Endodermal cell (in vitro differentiated cells): ENCODE data around the gene KIF5C. TPM values are rescaled to one million over a fixed set of nuclear protein-coding genes. Genes with fewer than 3 reads are reported as not detected.

Source experiments
- DNase-seq: peaks from one replicate; pipeline ENCODE4 v3.0.0-alpha.2; 2017
- H3K27ac ChIP-seq: 2 replicates; pipeline ENCODE4 v1.5.1; 2013; ENCODE audit warnings: mild to moderate bottlenecking, low read depth, low read length, moderate library complexity
- H3K27me3 ChIP-seq: 2 replicates; pipeline ENCODE4 v1.6.1; 2013; ENCODE audit warnings: mild to moderate bottlenecking, low read length, moderate library complexity; ENCODE audit not compliant: insufficient read depth, control insufficient read depth, poor library complexity, severe bottlenecking
- H3K36me3 ChIP-seq: 2 replicates; pipeline ENCODE4 v1.7.0; 2013; ENCODE audit warnings: mild to moderate bottlenecking, low read length, moderate library complexity; ENCODE audit not compliant: control insufficient read depth, insufficient read depth
- H3K4me1 ChIP-seq: one replicate; pipeline ENCODE4 v1.7.0; 2013; ENCODE audit warnings: low read length; ENCODE audit not compliant: control insufficient read depth, insufficient read depth
- H3K4me3 ChIP-seq: 2 replicates; pipeline ENCODE4 v1.5.1; 2013; ENCODE audit warnings: mild to moderate bottlenecking, low read length, moderate library complexity
- H3K9ac ChIP-seq: 2 replicates; pipeline ENCODE4 v1.6.1; 2013; ENCODE audit warnings: mild to moderate bottlenecking, low read length, moderate library complexity; ENCODE audit not compliant: poor library complexity, severe bottlenecking; ENCODE audit errors: extremely low read depth
- H3K9me3 ChIP-seq: 2 replicates; pipeline ENCODE4 v1.6.1; 2013; ENCODE audit warnings: mild to moderate bottlenecking, low read length, moderate library complexity; ENCODE audit not compliant: control insufficient read depth
- H3K27ac Mint-ChIP-seq: 2 replicates; pipeline ENCODE4 v1.8.0; 2020; ENCODE audit warnings: mixed read lengths
- H3K27me3 Mint-ChIP-seq: 2 replicates; pipeline ENCODE4 v1.8.0; 2021; ENCODE audit warnings: mild to moderate bottlenecking, mixed read lengths; ENCODE audit not compliant: insufficient read depth
- H3K36me3 Mint-ChIP-seq: 2 replicates; pipeline ENCODE4 v1.8.0; 2020; ENCODE audit warnings: low read depth, mixed read lengths
- H3K4me1 Mint-ChIP-seq: 2 replicates; pipeline ENCODE4 v1.8.0; 2020; ENCODE audit warnings: mixed read lengths
- H3K4me3 Mint-ChIP-seq: 2 replicates; pipeline ENCODE4 v1.8.0; 2020; ENCODE audit warnings: mild to moderate bottlenecking, moderate library complexity, mixed read lengths
- H3K9me3 Mint-ChIP-seq: 2 replicates; pipeline ENCODE4 v1.8.0; 2020; ENCODE audit warnings: mild to moderate bottlenecking, mixed read lengths
- WGBS, 2 experiments: methylation state at CpG; one replicate each; pipeline versions ENCODE4 v1.1.5 to v1.1.7; 2013; ENCODE audit warnings: missing lambda C conversion rate in 2 of 2, mixed read lengths in 1 of 2; ENCODE audit not compliant: insufficient coverage in 1 of 2, insufficient read length in 1 of 2; 5-methylcytosine and 5-hydroxymethylcytosine counted together
- total RNA-seq, 2 donors: library from RNA; stranded (reverse); fragmentation: NEBNext Ultra II Directional in 1 of 2; extraction: Animal tissue kit (Norgen Biotek cat#: 25700) in 1 of 2; gene quantifications; 2 replicates in 1 of 2; 3 replicates in 1 of 2; pipeline ENCODE4 v1.2.1, GENCODE V29; 2021
- TF ChIP-seq, protein P1 (sequence below): fragments of 200-600 bp; sonication (generic); conservative IDR thresholded peaks from 2 replicates; pipeline ENCODE4 v1.5.0; 2021; ENCODE audit warnings: antibody characterized with exemption, mild to moderate bottlenecking

Gene KIF5C
- total RNA-seq, 2 donors from 2014 or later, result 39.1 to 41.9 TPM

DNA sequence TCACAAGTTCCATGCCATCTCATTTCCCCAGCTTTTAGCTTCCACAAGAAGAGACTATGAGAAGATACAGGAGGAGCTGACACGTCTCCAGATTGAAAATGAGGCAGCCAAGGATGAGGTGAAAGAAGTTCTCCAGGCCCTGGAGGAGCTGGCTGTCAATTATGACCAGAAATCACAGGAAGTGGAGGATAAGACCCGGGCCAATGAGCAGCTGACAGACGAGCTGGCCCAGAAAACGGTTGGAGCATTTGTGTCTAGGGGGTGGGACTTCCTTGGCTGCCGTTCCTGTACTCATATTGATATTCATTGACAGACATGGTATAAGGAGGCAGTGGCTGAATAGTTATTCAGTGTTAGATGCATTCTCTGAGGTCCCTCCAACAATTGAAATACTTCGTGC is 106.3 kb downstream of the KIF5C start:
- H3K36me3 Mint-ChIP-seq, result peaks cover 32% of the 10 kb centered on the region

DNA sequence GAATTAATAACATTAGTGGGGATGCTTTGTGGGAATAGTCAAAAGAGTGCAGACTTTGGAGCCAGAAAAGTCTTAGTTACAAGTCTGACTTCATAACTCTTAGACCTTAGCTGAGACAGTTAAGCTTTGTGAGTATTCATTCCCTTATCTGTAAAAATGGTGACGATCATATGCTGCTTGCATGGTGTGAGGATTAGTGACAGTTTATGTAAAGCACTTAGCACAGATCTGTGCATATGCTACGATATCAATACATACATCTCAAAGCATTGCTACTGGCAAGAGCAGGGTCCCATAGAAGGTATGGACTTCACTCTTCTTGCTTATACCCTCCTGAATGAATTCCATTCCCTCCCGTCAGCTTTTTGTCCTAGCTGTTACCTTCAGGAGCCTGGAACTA is 106.8 kb downstream of the KIF5C start:
- H3K9ac ChIP-seq, result no peak overlapping the region
- H3K27ac ChIP-seq, result no peak overlapping the region
- no peaks in the 10 kb centered on the region for H3K4me1 ChIP-seq
- no peak overlapping the region for H3K27ac Mint-ChIP-seq
- peaks cover 32% of the 10 kb centered on the region for H3K36me3 Mint-ChIP-seq
- no peaks in the 10 kb centered on the region for H3K9me3 Mint-ChIP-seq
- no peak for DNase-seq
- H3K36me3 ChIP-seq, result peaks cover 43% of the 10 kb centered on the region
- H3K4me3 ChIP-seq, result no peak overlapping the region
- H3K27me3 Mint-ChIP-seq, result no peaks in the 10 kb centered on the region
- H3K27me3 ChIP-seq, result no peaks in the 10 kb centered on the region
- TF ChIP-seq, protein P1, sequence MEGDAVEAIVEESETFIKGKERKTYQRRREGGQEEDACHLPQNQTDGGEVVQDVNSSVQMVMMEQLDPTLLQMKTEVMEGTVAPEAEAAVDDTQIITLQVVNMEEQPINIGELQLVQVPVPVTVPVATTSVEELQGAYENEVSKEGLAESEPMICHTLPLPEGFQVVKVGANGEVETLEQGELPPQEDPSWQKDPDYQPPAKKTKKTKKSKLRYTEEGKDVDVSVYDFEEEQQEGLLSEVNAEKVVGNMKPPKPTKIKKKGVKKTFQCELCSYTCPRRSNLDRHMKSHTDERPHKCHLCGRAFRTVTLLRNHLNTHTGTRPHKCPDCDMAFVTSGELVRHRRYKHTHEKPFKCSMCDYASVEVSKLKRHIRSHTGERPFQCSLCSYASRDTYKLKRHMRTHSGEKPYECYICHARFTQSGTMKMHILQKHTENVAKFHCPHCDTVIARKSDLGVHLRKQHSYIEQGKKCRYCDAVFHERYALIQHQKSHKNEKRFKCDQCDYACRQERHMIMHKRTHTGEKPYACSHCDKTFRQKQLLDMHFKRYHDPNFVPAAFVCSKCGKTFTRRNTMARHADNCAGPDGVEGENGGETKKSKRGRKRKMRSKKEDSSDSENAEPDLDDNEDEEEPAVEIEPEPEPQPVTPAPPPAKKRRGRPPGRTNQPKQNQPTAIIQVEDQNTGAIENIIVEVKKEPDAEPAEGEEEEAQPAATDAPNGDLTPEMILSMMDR, result no peak
- 95 to 100% methylated on average over 2 to 3 of the region's 3 CpGs for WGBS, 2 experiments
- H3K4me3 Mint-ChIP-seq, result no peak overlapping the region
- H3K4me1 Mint-ChIP-seq, result no peaks in the 10 kb centered on the region
- no peaks in the 10 kb centered on the region for H3K9me3 ChIP-seq

More for the DNA sequence above, 106.3 kb downstream of the KIF5C start:
- no peak overlapping the region for H3K27ac ChIP-seq
- H3K27me3 Mint-ChIP-seq, result no peaks in the 10 kb centered on the region
- H3K4me3 Mint-ChIP-seq, result no peak overlapping the region
- peaks cover 43% of the 10 kb centered on the region for H3K36me3 ChIP-seq
- TF ChIP-seq, protein P1, result no peak
- H3K27ac Mint-ChIP-seq, result no peak overlapping the region
- whole genome bisulfite sequencing, 2 experiments, result 91 to 94% methylated on average over 4 to 6 of the region's 6 CpGs
- H3K4me1 ChIP-seq, result no peaks in the 10 kb centered on the region
- no peaks in the 10 kb centered on the region for H3K9me3 ChIP-seq
- no peaks in the 10 kb centered on the region for H3K27me3 ChIP-seq
- no peak overlapping the region for H3K4me3 ChIP-seq
- DNase-seq, result no peak
- H3K9ac ChIP-seq, result no peak overlapping the region
- H3K4me1 Mint-ChIP-seq, result no peaks in the 10 kb centered on the region
- H3K9me3 Mint-ChIP-seq, result no peaks in the 10 kb centered on the region

DNA sequence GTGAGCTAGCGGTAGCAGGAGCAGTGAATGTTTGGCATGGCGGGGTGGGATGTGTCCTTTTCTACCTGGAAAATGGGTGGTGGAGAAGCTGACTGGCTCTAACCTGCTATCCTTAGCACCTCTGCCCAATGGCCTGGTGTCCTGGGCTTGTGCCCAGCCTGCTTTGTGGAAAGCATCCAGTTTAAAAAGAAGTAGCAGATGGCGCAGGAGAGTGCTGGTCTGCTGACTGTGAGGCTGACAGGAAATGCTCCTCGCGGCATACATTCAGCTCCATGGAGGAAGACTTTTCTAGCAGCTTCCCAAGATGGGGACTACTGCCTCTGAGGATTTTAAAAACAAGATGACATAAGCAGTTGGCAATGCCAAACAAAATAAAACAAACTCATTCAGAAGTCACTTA is 107.3 kb downstream of the KIF5C start:
- peaks cover 32% of the 10 kb centered on the region for H3K36me3 Mint-ChIP-seq
- TF ChIP-seq, protein P1, result no peak
- no peaks in the 10 kb centered on the region for H3K9me3 ChIP-seq
- H3K4me3 ChIP-seq, result no peak overlapping the region
- 96 to 100% methylated on average over 5 of the region's 5 CpGs for WGBS, 2 experiments
- H3K36me3 ChIP-seq, result peaks cover 43% of the 10 kb centered on the region
- H3K27me3 Mint-ChIP-seq, result no peaks in the 10 kb centered on the region
- no peaks in the 10 kb centered on the region for H3K4me1 ChIP-seq
- H3K9ac ChIP-seq, result no peak overlapping the region
- H3K4me1 Mint-ChIP-seq, result no peaks in the 10 kb centered on the region
- H3K27me3 ChIP-seq, result no peaks in the 10 kb centered on the region
- H3K9me3 Mint-ChIP-seq, result no peaks in the 10 kb centered on the region
- no peak overlapping the region for H3K27ac ChIP-seq
- DNase-seq, result no peak
- no peak overlapping the region for H3K4me3 Mint-ChIP-seq
- no peak overlapping the region for H3K27ac Mint-ChIP-seq
